GM12878 (cell line): Measurements from ENCODE around the gene MIA2. TPM values are rescaled to one million over a fixed set of nuclear protein-coding genes. Genes with fewer than 3 reads are reported as not detected.

Source experiments
- ATAC-seq: fragments of 200-7000 bp; cut with Tn5 transposase; 3 replicates; pipeline ENCODE4 v1.9.1; 2020; ENCODE audit warnings: mild to moderate bottlenecking, moderate library complexity
- BruUV-seq: library from RNA; stranded (reverse); fragments of 400-500 nt; replicated peaks from 2 replicates; lab custom pipeline; 2021; lab: Mats Ljungman, UMichigan
- CTCF ChIA-PET: fragments of 300-600 bp; sonication (Branson Sonifier 250); formaldehyde crosslinking; extraction: SDS; loops from one replicate; lab custom pipeline; 2021; ENCODE audit warnings: inconsistent platforms; lab: Yijun Ruan, JAX
- POLR2A ChIA-PET: fragments of 350-600 bp; formaldehyde crosslinking; extraction: SDS; loops from one replicate; lab custom pipeline; 2021; ENCODE audit warnings: inconsistent platforms; lab: Charles Lee
- RAD21 ChIA-PET: fragments of 300-600 bp; sonication (Branson Sonifier 250); formaldehyde crosslinking; loops from one replicate; lab custom pipeline; 2023; ENCODE audit warnings: antibody characterized with exemption; ENCODE audit not compliant: unreplicated experiment; lab: Charles Lee
- SMC1A ChIA-PET: fragments of 300-600 bp; sonication (Branson Sonifier 250); formaldehyde crosslinking; loops from one replicate; lab custom pipeline; 2023; ENCODE audit not compliant: unreplicated experiment, uncharacterized antibody; lab: Charles Lee
- DNase-seq: peaks from one replicate; pipeline ENCODE4 v3.0.0-alpha.2; 2011; ENCODE audit warnings: low read depth, low spot score
- FAIRE-seq: peaks from 3 replicates; lab custom pipeline; 2011; peaks lifted over from hg19 to GRCh38; lab: Jason Lieb, UNC
- H2AFZ ChIP-seq: 2 replicates; pipeline ENCODE4 v1.6.0; 2011; ENCODE audit warnings: low read depth, low read length, control low read depth; ENCODE audit not compliant: control insufficient read depth
- H3K27ac ChIP-seq: 2 replicates; pipeline ENCODE4 v1.5.1; 2011; ENCODE audit warnings: control low read depth; ENCODE audit not compliant: control insufficient read depth, insufficient read depth
- H3K27me3 ChIP-seq, 2 experiments: replicated peaks in 1 of 2; 2 replicates each; pipeline versions ENCODE4 v1.6.0 to v1.6.1; 2011; ENCODE audit warnings: low read length in 1 of 2; ENCODE audit not compliant: control insufficient read depth in 2 of 2, insufficient read depth in 2 of 2
- H3K36me3 ChIP-seq, 2 experiments: 2 replicates each; pipeline ENCODE4 v1.5.1; 2011; ENCODE audit warnings: low read length in 1 of 2; ENCODE audit not compliant: control insufficient read depth in 2 of 2, insufficient read depth in 2 of 2
- H3K4me1 ChIP-seq: 2 replicates; pipeline ENCODE4 v1.6.1; 2011; ENCODE audit warnings: mild to moderate bottlenecking, low read length, moderate library complexity, mixed read lengths; ENCODE audit not compliant: control insufficient read depth, insufficient read depth
- H3K4me2 ChIP-seq: 2 replicates; pipeline ENCODE4 v1.6.0; 2011; ENCODE audit warnings: control low read depth; ENCODE audit not compliant: control insufficient read depth, insufficient read depth
- H3K4me3 ChIP-seq: fragments of 200-600 bp; sonication (generic); 2 replicates; pipeline ENCODE4 v1.5.1; 2016
- H3K79me2 ChIP-seq: 2 replicates; pipeline ENCODE4 v1.6.0; 2011; ENCODE audit warnings: low read length; ENCODE audit not compliant: control insufficient read depth, insufficient read depth
- H3K9ac ChIP-seq: 2 replicates; pipeline ENCODE4 v1.8.0; 2011; ENCODE audit warnings: low read length, control low read depth, mixed read lengths; ENCODE audit not compliant: control insufficient read depth, insufficient read depth
- H3K9me3 ChIP-seq: replicated peaks from 3 replicates; pipeline ENCODE4 v1.5.1; 2011; ENCODE audit warnings: mild to moderate bottlenecking, low read length; ENCODE audit not compliant: control insufficient read depth, insufficient read depth
- H4K20me1 ChIP-seq: 2 replicates; pipeline ENCODE4 v1.6.0; 2011; ENCODE audit not compliant: control insufficient read depth, insufficient read depth
- CEBPB ChIP-seq, 2 experiments: fragments of 150-350 bp in 1 of 2; IDR thresholded peaks; 2 replicates each; pipeline ENCODE4 v1.6.1; 2012 to 2014; ENCODE audit warnings: low read depth in 2 of 2, low read length in 2 of 2, borderline replicate concordance in 1 of 2, inconsistent platforms in 1 of 2
- DPF2 ChIP-seq: fragments of 450-650 bp; IDR thresholded peaks from 2 replicates; pipeline ENCODE4 v1.6.1; 2017; ENCODE audit warnings: mild to moderate bottlenecking
- IKZF1 ChIP-seq: fragments of 450-650 bp; conservative IDR thresholded peaks from 2 replicates; pipeline ENCODE4 v1.6.1; 2017; ENCODE audit warnings: antibody characterized with exemption, mild to moderate bottlenecking
- IKZF2 ChIP-seq, 2 experiments: fragments of 450-650 bp; IDR thresholded peaks; 2 replicates each; pipeline ENCODE4 v1.6.1; 2017; ENCODE audit warnings: mild to moderate bottlenecking in 2 of 2, moderate library complexity in 2 of 2
- JUND ChIP-seq: IDR thresholded peaks from 2 replicates; pipeline ENCODE4 v1.6.1; 2012; ENCODE audit warnings: low read depth, mild to moderate bottlenecking, low read length, improper control_type of control experiment, moderate library complexity
- KAT2A ChIP-seq: conservative IDR thresholded peaks from 2 replicates; pipeline ENCODE4 v1.6.1; 2011; ENCODE audit warnings: low read depth, low read length; ENCODE audit not compliant: control insufficient read depth
- MTA2 ChIP-seq: fragments of 450-650 bp; IDR thresholded peaks from 2 replicates; pipeline ENCODE4 v1.6.1; 2016; ENCODE audit warnings: low read depth, mild to moderate bottlenecking, moderate library complexity
- NFXL1 ChIP-seq: fragments of 450-650 bp; IDR thresholded peaks from 2 replicates; pipeline ENCODE4 v1.6.1; 2017; ENCODE audit warnings: antibody characterized with exemption, mild to moderate bottlenecking, borderline replicate concordance
- POLR2AphosphoS2 ChIP-seq: IDR thresholded peaks from 2 replicates; pipeline ENCODE4 v1.6.1; 2011; ENCODE audit warnings: low read depth, mild to moderate bottlenecking, low read length, improper control_type of control experiment, moderate library complexity
- SIN3A ChIP-seq: IDR thresholded peaks from 2 replicates; pipeline ENCODE4 v1.6.1; 2012; ENCODE audit warnings: low read depth, low read length, improper control_type of control experiment
- SIX5 ChIP-seq: IDR thresholded peaks from 2 replicates; pipeline ENCODE4 v1.6.1; 2011; ENCODE audit warnings: mild to moderate bottlenecking, low read depth, low read length, moderate library complexity; ENCODE audit not compliant: severe bottlenecking
- SMAD1 ChIP-seq: fragments of 450-650 bp; IDR thresholded peaks from 2 replicates; pipeline ENCODE4 v1.6.1; 2018; ENCODE audit warnings: mild to moderate bottlenecking, low read depth; ENCODE audit not compliant: partially characterized antibody
- SUPT20H ChIP-seq: IDR thresholded peaks from 2 replicates; pipeline ENCODE4 v1.6.1; 2011; ENCODE audit warnings: low read depth, mild to moderate bottlenecking, low read length, moderate library complexity, borderline replicate concordance; ENCODE audit not compliant: control insufficient read depth
- SUZ12 ChIP-seq: fragments of 200-600 bp; sonication (generic); IDR thresholded peaks from one replicate; pipeline ENCODE4 v1.6.1; 2018; ENCODE audit warnings: antibody characterized with exemption, mild to moderate bottlenecking; ENCODE audit not compliant: unreplicated experiment
- TCF3 ChIP-seq: IDR thresholded peaks from 2 replicates; pipeline ENCODE4 v1.6.1; 2012; ENCODE audit warnings: low read depth, mild to moderate bottlenecking, low read length, borderline replicate concordance; ENCODE audit not compliant: insufficient read depth
- ZNF24 ChIP-seq: fragments of 450-650 bp; IDR thresholded peaks from 2 replicates; pipeline ENCODE4 v1.6.1; 2017; ENCODE audit warnings: antibody characterized with exemption, mild to moderate bottlenecking
- WGBS: methylation state at CpG from one replicate; pipeline ENCODE4 v1.1.6; 2016; ENCODE audit warnings: low lambda C conversion rate; ENCODE audit not compliant: insufficient replicate concordance, insufficient coverage; ENCODE audit errors: missing lambda C conversion rate; 5-methylcytosine and 5-hydroxymethylcytosine counted together
- in situ Hi-C: fragments of 300-500 bp; cut with MboI; formaldehyde crosslinking; loops from 9 replicates; pipeline ENCODE4 v1.14.3; 2018; ENCODE audit warnings: mixed read lengths
- intact Hi-C: fragments of 100-400 bp; cut with micrococcal nuclease; formaldehyde crosslinking; loops from one replicate; pipeline ENCODE4 v1.14.2; 2022; ENCODE audit not compliant: unreplicated experiment
- polyA plus RNA-seq, 11 experiments: library from polyadenylated mRNA; depleted of rRNA in 4 of 11; unstranded in 6 of 11; stranded (reverse) in 5 of 11; fragments of >200 nt; fragmentation: Nextera tagmentation in 4 of 11; fragmentation: Illumina TruSeq in 1 of 11; extraction: Ambion mirVana in 4 of 11; extraction: Trizol in 1 of 11; gene quantifications; 1 replicate in 1 of 11; 2 replicates in 10 of 11; pipeline versions ENCODE4 v1.2.1 to v1.2.3, GENCODE V29; 2011 to 2016; ENCODE audit warnings: inconsistent platforms in 2 of 11, missing spikeins in 2 of 11, low read depth in 1 of 11
- total RNA-seq, 4 experiments: library from RNA; depleted of rRNA in 3 of 4; stranded (reverse); fragments of >200 nt in 3 of 4; fragmentation: Illumina TruSeq in 1 of 4; extraction: Trizol in 1 of 4; gene quantifications; 2 replicates each; pipeline versions ENCODE4 v1.2.1 to v1.2.3, GENCODE V29; 2013 to 2021
- TF ChIP-seq, protein P1 (sequence below): fragments of 450-650 bp; IDR thresholded peaks from 2 replicates; pipeline ENCODE4 v1.6.1; 2014; ENCODE audit warnings: mild to moderate bottlenecking
- TF ChIP-seq, protein P2 (sequence below): fragments of 450-650 bp; IDR thresholded peaks from 2 replicates; pipeline ENCODE4 v1.6.1; 2017; ENCODE audit warnings: mild to moderate bottlenecking, moderate library complexity

Gene MIA2
- total and polyA plus RNA-seq, 10 of the 15 experiments (the other 5 are each of a cell fraction or from before 2014, with no cell fraction given): 6.3 to 36.8 (median 17.1) TPM

DNA sequence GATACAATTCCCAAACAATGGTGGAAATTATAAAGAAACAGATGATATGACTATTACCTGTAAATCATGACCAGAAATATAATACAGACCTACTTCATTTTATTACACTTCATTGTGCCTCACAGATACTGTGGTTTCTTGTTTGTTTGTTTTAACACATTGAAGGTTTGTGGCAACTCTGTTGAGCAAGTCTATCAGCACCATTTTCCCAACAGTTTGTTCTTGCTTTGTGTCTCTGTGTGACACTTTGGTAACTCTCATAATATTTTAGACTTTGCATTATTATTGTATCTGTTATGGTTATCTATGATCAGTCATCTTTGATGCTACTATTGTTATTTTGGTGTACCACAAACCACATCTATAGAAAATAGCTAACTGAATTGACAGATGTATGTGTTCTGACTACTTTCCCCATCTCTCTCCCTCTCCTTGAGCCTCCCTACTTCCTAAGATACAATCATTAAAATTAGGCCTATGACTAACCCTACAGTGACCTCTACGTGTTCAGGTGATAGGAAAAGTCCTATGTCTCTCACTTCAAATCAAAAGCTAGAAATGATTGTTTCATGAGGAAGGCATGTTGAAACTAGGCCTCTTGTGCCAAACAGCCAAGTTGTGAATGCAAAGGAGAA is 149.4 kb downstream of the MIA2 start:
- intact Hi-C loops: no loop called here
- 0% methylated on average over 1 of the region's 1 CpG for WGBS
- no peaks in the 10 kb centered on the region for H3K79me2 ChIP-seq
- ChIA-PET SMC1A (interaction anchor here (0.8 to 4.1 kb wide), 5 partner anchors 10 to 86 kb away, joined by 3 to 16 read pairs (median 5); no protein-coding TSS in a partner anchor), POLR2A (interaction anchor here (0.6 kb wide), 2 partner anchors 259 to 450 kb away, joined by 4 to 5 read pairs; no protein-coding TSS in a partner anchor), CTCF (interaction anchor here (1.1 to 1.6 kb wide), 4 partner anchors 13 to 349 kb away, joined by 3 to 6 read pairs (median 5); no protein-coding TSS in a partner anchor), RAD21 (interaction anchor here (0.6 to 1.2 kb wide), 2 partner anchors 18 to 51 kb away, joined by 3 to 4 read pairs; no protein-coding TSS in a partner anchor)
- no peaks in the 10 kb centered on the region for H3K36me3 ChIP-seq
- peak; percentile 75 for ATAC-seq
- H3K4me2 ChIP-seq: no peak overlapping the region
- H3K9me3 ChIP-seq: no peaks in the 10 kb centered on the region
- in situ Hi-C loops: no loop called here
- H3K9ac ChIP-seq: no peak overlapping the region
- H4K20me1 ChIP-seq: no peaks in the 10 kb centered on the region
- H3K4me3 ChIP-seq: no peak overlapping the region
- no peak for DNase-seq
- no peak overlapping the region for H3K27ac ChIP-seq
- no peaks in the 10 kb centered on the region for H3K4me1 ChIP-seq
- no TSS peak for BruUV-seq
- H3K27me3 ChIP-seq: no peaks in the 10 kb centered on the region
- FAIRE-seq: no peak
- no peak overlapping the region for H2AFZ ChIP-seq
- no peak for TF ChIP-seq SMAD1
- no peak for TF ChIP-seq DPF2
- no peak for TF ChIP-seq NFXL1
- peak; percentile 31 to 48; a peak in 1 of 4 replicates for TF ChIP-seq IKZF2 (IDR thresholded peaks at IDR 0.05)
- no peak for TF ChIP-seq ZNF24
- TF ChIP-seq SUZ12: no peak
- TF ChIP-seq MTA2: peak; percentile 30; the same call in 1 of the 2 replicates
- TF ChIP-seq SIN3A: no peak
- no peak for TF ChIP-seq JUND
- no peak for TF ChIP-seq SUPT20H
- no peak; the same call in 1 of the 2 replicates for TF ChIP-seq IKZF1
- TF ChIP-seq POLR2AphosphoS2: no peak
- TF ChIP-seq TCF3: no peak
- TF ChIP-seq, protein P1, sequence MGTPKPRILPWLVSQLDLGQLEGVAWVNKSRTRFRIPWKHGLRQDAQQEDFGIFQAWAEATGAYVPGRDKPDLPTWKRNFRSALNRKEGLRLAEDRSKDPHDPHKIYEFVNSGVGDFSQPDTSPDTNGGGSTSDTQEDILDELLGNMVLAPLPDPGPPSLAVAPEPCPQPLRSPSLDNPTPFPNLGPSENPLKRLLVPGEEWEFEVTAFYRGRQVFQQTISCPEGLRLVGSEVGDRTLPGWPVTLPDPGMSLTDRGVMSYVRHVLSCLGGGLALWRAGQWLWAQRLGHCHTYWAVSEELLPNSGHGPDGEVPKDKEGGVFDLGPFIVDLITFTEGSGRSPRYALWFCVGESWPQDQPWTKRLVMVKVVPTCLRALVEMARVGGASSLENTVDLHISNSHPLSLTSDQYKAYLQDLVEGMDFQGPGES: no peak
- no peak for TF ChIP-seq CEBPB (IDR thresholded peaks at IDR 0.05; ENCODE audit: borderline replicate concordance in 1 of 2, low read depth in 2 of 2, low read length in 2 of 2)
- no peak for TF ChIP-seq SIX5
- no peak for TF ChIP-seq KAT2A
- TF ChIP-seq, protein P2, sequence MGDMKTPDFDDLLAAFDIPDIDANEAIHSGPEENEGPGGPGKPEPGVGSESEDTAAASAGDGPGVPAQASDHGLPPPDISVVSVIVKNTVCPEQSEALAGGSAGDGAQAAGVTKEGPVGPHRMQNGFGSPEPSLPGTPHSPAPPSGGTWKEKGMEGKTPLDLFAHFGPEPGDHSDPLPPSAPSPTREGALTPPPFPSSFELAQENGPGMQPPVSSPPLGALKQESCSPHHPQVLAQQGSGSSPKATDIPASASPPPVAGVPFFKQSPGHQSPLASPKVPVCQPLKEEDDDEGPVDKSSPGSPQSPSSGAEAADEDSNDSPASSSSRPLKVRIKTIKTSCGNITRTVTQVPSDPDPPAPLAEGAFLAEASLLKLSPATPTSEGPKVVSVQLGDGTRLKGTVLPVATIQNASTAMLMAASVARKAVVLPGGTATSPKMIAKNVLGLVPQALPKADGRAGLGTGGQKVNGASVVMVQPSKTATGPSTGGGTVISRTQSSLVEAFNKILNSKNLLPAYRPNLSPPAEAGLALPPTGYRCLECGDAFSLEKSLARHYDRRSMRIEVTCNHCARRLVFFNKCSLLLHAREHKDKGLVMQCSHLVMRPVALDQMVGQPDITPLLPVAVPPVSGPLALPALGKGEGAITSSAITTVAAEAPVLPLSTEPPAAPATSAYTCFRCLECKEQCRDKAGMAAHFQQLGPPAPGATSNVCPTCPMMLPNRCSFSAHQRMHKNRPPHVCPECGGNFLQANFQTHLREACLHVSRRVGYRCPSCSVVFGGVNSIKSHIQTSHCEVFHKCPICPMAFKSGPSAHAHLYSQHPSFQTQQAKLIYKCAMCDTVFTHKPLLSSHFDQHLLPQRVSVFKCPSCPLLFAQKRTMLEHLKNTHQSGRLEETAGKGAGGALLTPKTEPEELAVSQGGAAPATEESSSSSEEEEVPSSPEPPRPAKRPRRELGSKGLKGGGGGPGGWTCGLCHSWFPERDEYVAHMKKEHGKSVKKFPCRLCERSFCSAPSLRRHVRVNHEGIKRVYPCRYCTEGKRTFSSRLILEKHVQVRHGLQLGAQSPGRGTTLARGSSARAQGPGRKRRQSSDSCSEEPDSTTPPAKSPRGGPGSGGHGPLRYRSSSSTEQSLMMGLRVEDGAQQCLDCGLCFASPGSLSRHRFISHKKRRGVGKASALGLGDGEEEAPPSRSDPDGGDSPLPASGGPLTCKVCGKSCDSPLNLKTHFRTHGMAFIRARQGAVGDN: no peak
